ENCODE data around the gene UGGT2. TPM values are rescaled to one million over a fixed set of nuclear protein-coding genes. Genes with fewer than 3 reads are reported as not detected.
"Not testable (repeated sequence)": the region's sequence is repeated elsewhere in the genome, so short reads cannot be mapped to it uniquely, and the experiment has no call there.

Gene UGGT2
- total RNA-seq, 2 experiments from 2014 or later = 0.35 TPM; not detected in 1

DNA sequence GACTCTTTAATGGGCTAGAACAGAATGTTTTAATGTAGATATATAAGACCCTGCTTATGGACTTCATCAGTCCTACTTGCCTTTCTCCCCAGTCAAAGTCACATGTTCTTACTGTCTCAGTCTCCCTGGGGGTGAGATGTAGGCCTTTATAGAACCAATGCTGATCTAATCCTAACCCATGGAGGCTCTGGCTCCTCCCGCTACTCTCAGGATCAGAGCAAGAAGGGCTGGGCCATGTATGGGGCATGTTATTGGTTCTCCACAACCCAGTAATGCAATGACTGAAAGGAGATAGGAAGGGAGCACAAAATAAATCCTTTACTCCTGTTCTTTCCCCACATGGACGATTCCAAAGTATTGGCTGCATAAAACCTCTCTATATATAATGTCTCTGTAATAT lies 82.3 kb downstream of the UGGT2 start:
- no peak for DNase-seq
- no peaks in the 10 kb centered on the region for H3K27me3 Mint-ChIP-seq
- H3K36me3 Mint-ChIP-seq = no peaks in the 10 kb centered on the region

DNA sequence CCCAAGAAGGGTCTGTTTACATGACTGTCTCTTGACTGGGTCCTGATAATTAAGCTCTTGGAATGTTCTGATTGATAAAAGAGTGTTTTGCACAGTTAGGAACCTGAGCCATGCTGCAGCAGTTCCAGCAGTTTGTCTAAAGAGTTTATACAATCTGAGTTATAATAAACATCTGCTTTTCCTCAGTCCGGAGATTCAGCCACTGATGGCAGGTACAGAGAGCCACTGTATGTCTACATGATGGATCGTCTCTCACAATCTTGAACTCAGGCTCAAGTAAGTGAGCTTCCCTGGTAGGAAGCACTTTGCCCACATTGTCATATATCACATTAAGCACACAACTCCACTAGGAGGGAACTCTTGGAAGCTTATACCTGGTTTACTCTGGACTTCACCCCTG lies 84.3 kb downstream of the UGGT2 start:
- Mint-ChIP-seq H3K36me3 (no peaks in the 10 kb centered on the region), H3K27me3 (no peaks in the 10 kb centered on the region)
- CTCF ChIA-PET = no interaction called here

More for the DNA sequence above, 82.3 kb downstream of the UGGT2 start:
- no peak overlapping the region for H3K4me3 Mint-ChIP-seq
- H3K4me1 Mint-ChIP-seq = no peaks in the 10 kb centered on the region
- no peak overlapping the region for H3K27ac Mint-ChIP-seq
- no peaks in the 10 kb centered on the region for H3K9me3 Mint-ChIP-seq (ENCODE audit: low read depth)
- no peak for ATAC-seq
- CTCF ChIA-PET = no interaction called here

DNA sequence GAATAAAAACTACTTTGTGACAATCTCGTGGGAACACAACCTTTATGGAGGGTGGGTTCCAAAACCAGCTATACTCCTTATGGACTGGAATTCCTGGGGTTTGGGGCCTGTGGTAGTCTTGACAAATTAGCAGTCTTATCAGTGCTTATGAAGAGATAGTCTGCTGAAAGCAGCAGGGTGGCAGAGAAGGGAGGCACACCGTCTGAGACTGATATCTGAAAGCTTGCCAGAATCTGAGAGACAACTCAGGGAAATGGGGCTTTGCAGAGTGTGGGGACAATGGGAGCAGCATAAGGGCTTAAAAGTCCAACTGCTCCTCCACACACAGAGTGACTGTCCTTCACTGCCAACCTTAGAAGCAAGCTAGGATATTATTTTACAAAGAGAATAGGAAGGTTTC lies 95.9 kb downstream of the UGGT2 start:
- H3K27ac Mint-ChIP-seq = no peak overlapping the region
- no peaks in the 10 kb centered on the region for H3K36me3 Mint-ChIP-seq
- H3K27me3 Mint-ChIP-seq = no peaks in the 10 kb centered on the region
- peaks cover 10% of the 10 kb centered on the region for H3K9me3 Mint-ChIP-seq (ENCODE audit: low read depth)
- no peak for DNase-seq
- H3K4me3 Mint-ChIP-seq = no peak overlapping the region
- CTCF ChIA-PET = no interaction called here
- no peaks in the 10 kb centered on the region for H3K4me1 Mint-ChIP-seq
- no peak for ATAC-seq

More for the DNA sequence above, 84.3 kb downstream of the UGGT2 start:
- Mint-ChIP-seq H3K4me3 (no peak overlapping the region), H3K9me3 (ENCODE audit: low read depth) (no peaks in the 10 kb centered on the region), H3K4me1 (no peaks in the 10 kb centered on the region), H3K27ac (no peak overlapping the region)
- DNase-seq (no peak), ATAC-seq (no peak)

DNA sequence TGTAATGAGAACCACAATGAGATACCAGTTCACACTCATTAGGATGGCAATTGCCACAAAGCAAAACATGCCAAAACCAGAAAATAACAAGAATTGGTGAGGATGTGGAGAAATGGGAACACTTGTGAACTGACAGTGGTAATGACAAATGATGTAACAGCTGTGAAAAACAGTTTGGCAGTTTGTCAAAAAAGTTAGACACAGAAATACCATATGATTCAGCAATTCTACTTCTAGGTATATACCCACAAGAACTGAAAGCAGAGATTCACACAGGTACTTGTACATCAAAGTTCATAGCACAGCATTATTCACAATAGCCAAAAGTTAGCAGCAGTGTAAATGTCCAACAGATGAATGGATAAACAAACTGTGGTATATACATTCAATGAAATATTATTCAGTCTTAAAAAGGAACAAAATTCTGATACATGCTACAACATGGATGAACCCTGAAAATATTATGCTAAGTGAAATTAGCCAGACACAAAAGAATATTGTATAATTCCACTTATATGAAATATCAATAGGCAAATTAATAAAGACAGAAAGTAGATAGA lies 96.5 kb downstream of the UGGT2 start:
- no peaks in the 10 kb centered on the region for H3K4me1 Mint-ChIP-seq
- no peak for DNase-seq
- ATAC-seq = no peak
- no peak overlapping the region for H3K27ac Mint-ChIP-seq
- H3K4me3 Mint-ChIP-seq = no peak overlapping the region
- H3K9me3 Mint-ChIP-seq (ENCODE audit: low read depth) = peaks cover 10% of the 10 kb centered on the region
- no peaks in the 10 kb centered on the region for H3K36me3 Mint-ChIP-seq
- CTCF ChIA-PET = no interaction called here
- H3K27me3 Mint-ChIP-seq = no peaks in the 10 kb centered on the region

DNA sequence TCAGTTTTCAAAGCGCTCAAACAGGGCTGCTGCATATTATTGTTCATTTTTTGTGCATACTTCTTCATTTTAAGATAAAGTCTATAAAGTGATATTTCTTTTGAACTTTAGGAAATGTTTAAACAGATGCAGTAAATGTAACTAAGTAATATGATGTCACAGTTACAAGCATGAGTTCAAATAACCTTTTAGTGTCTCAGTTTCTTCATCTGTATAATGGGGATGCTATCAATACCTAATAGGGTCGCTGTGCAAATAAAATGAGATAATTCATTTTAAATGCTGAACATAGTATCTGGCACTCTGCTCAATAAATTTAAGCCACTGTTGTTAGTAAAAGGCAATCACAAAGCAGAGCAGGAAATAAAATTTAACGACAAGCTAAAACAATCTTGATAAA lies 97.5 kb downstream of the UGGT2 start:
- Mint-ChIP-seq H3K27me3 (no peaks in the 10 kb centered on the region), H3K27ac (no peak overlapping the region), H3K36me3 (no peaks in the 10 kb centered on the region), H3K4me3 (no peak overlapping the region), H3K9me3 (ENCODE audit: low read depth) (peaks cover 10% of the 10 kb centered on the region), H3K4me1 (no peaks in the 10 kb centered on the region)
- CTCF ChIA-PET = no interaction called here
- ATAC-seq (no peak), DNase-seq (no peak)

DNA sequence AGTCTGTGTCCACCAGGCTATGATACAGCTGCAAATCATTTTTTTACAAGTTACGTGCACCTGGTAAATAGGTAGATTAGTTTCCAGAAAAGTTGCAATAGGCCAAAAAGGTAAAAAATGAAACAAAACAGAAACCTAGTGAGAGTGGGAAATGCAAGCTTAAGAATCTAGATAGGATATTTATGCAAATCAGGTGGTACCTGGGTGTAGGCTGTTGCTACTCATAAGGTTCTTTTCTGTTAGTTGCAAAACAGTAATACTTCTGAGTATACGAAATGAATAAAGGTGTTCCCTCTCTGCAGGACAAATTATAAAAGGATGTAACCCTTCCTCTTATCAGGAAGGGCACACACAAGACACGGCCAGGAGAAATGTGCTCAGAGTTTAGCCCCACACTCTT lies 97.9 kb downstream of the UGGT2 start:
- Mint-ChIP-seq H3K4me3 (no peak overlapping the region), H3K4me1 (no peaks in the 10 kb centered on the region), H3K36me3 (no peaks in the 10 kb centered on the region), H3K27ac (no peak overlapping the region), H3K9me3 (ENCODE audit: low read depth) (peaks cover 8% of the 10 kb centered on the region), H3K27me3 (no peaks in the 10 kb centered on the region)
- ATAC-seq = no peak
- CTCF ChIA-PET = no interaction called here
- DNase-seq = no peak

DNA sequence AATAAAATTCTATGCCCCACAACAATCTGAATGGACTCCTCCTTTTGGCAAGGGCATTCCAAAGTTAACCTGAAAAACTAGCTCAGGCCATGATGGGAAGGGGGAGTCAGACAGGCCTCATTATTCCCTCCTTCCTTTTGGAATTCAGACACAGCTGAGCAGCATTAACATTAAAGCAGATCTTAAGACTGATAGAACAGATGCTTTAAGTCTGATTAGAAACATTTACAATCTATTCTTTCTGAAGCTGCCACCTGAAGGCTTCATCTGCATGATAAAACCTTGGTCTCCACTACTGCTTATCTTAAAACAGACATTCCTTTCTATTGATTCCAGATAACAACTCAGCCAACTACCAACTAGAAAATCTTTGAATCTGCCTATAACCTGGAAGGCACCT lies 98.9 kb downstream of the UGGT2 start:
- ATAC-seq (no peak), DNase-seq (no peak)
- H3K36me3 Mint-ChIP-seq = no peaks in the 10 kb centered on the region
- H3K27ac Mint-ChIP-seq = no peak overlapping the region
- no peaks in the 10 kb centered on the region for H3K4me1 Mint-ChIP-seq
- CTCF ChIA-PET = no interaction called here
- H3K27me3 Mint-ChIP-seq = no peaks in the 10 kb centered on the region
- no peak overlapping the region for H3K4me3 Mint-ChIP-seq
- H3K9me3 Mint-ChIP-seq (ENCODE audit: low read depth) = peaks cover 2% of the 10 kb centered on the region

DNA sequence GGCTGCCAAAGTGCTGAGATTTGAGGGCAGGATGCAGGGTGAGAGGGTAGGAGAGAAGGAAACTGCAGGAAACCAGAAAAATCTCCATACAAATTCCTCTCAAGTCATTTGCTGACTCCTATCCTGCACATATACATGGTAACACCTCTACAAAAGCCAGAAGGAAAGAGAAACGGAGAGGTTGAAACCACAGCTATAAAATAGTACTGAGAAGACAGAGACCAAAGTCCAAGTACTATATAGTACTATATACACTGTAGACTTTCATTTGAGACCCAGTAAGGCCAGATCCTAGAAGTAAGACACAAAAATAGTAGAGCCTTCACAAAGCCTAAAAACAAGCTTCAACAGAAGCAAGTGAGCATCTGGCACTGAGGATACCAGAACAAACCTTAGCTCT lies 103.1 kb downstream of the UGGT2 start:
- no peaks in the 10 kb centered on the region for H3K36me3 Mint-ChIP-seq
- H3K4me3 Mint-ChIP-seq = no peak overlapping the region
- CTCF ChIA-PET = no interaction called here
- DNase-seq (no peak), ATAC-seq (no peak)
- H3K27ac Mint-ChIP-seq = no peak overlapping the region
- no peaks in the 10 kb centered on the region for H3K27me3 Mint-ChIP-seq
- H3K9me3 Mint-ChIP-seq (ENCODE audit: low read depth) = no peaks in the 10 kb centered on the region
- H3K4me1 Mint-ChIP-seq = no peaks in the 10 kb centered on the region

DNA sequence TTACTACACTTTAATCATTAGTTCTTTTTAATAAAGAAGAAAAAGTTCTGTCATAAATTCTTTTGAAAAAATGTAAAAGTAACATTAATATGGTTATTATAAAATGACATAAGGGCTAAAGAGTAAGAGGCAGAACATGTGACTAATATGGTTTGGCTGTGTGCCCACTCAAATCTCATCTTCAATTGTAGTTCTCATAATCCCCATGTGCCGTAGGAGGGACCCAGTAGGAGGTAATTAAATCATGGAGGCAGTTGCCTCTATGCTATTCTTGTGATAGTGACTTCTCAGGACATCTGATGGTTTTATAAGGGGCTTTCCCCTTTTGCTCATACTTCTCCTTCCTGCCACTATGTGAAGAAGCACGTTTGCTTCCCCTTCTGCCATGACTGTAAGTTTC lies 104.5 kb downstream of the UGGT2 start:
- no peaks in the 10 kb centered on the region for H3K27me3 Mint-ChIP-seq
- no peaks in the 10 kb centered on the region for H3K36me3 Mint-ChIP-seq
- no peaks in the 10 kb centered on the region for H3K9me3 Mint-ChIP-seq (ENCODE audit: low read depth)
- ATAC-seq = no peak
- CTCF ChIA-PET = no interaction called here
- H3K4me1 Mint-ChIP-seq = no peaks in the 10 kb centered on the region
- no peak for DNase-seq
- H3K27ac Mint-ChIP-seq = no peak overlapping the region
- H3K4me3 Mint-ChIP-seq = no peak overlapping the region

DNA sequence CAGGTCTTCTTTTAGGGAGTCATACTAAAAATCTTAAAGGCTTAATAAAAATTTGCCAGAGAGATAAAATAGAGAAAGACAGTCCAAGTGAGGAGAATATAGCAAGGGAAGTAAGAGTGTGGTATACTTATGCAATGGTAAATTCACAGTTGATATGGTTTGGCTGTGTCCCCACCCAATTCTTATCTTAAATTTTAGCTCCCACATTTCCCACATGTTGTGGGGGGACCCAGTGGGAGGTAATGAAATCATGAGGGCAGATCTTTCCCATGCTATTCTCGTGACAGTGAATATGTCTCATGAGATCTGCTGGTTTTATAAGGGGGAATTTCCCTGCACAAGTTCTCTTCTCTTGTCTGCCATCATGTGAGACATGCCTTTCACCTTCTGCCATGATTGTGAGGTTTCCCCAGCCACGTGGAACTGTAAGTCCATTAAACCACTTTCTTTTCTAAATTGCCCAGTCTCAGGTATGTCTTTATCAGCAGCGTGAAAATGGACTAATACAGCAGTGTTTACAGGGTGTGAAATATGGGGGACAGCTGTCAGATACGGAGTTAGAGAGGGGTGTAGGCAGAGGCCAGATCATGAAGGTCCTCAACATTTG lies 115.4 kb downstream of the UGGT2 start:
- Mint-ChIP-seq H3K27me3 (no peaks in the 10 kb centered on the region), H3K4me1 (no peaks in the 10 kb centered on the region), H3K27ac (no peak overlapping the region), H3K4me3 (no peak overlapping the region), H3K36me3 (no peaks in the 10 kb centered on the region), H3K9me3 (ENCODE audit: low read depth) (peaks cover 3% of the 10 kb centered on the region)
- DNase-seq = no peak
- no peak for ATAC-seq
- CTCF ChIA-PET = no interaction called here

DNA sequence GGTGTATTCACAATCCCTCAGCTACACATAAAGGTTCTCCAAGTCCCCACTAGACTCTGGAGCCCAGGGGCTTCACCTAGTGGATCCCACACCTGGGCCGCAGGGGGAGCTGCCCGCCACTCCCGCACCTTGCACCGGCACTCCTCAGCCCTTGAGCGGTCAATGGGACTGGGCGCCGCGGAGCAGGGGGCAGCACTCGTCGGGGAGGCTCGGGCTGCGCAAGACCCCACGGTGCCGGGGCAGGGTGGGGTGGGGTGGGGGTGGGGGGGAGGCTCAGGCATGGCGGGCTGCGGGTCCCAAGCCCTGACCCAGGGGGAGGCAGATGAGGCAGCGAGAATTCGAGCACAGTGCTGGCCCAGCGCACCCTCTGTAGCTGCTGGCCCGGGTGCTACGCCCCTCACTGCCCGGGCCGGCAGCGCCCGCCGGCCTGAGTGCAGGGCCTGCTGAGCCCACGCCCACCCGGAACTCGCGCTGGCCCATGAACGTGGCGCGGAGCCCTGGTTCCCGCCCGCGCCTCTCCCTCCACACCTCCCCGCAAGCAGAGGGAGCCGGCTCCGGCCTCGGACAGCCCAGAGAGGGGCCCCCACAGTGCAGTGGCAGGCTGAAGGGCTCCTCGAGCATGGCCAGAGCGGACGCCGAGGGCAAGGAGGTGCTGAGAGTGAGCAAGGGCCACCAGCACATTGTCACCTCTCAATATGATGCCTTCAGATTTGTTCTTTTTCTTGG lies 121.7 kb downstream of the UGGT2 start:
- CTCF ChIA-PET = no interaction called here
- H3K27me3 Mint-ChIP-seq = no peaks in the 10 kb centered on the region
- no peak overlapping the region for H3K4me3 Mint-ChIP-seq
- no peak overlapping the region for H3K27ac Mint-ChIP-seq
- ATAC-seq (no peak), DNase-seq (no peak)
- H3K9me3 Mint-ChIP-seq (ENCODE audit: low read depth) = peaks cover 17% of the 10 kb centered on the region
- H3K4me1 Mint-ChIP-seq = no peaks in the 10 kb centered on the region
- no peaks in the 10 kb centered on the region for H3K36me3 Mint-ChIP-seq

DNA sequence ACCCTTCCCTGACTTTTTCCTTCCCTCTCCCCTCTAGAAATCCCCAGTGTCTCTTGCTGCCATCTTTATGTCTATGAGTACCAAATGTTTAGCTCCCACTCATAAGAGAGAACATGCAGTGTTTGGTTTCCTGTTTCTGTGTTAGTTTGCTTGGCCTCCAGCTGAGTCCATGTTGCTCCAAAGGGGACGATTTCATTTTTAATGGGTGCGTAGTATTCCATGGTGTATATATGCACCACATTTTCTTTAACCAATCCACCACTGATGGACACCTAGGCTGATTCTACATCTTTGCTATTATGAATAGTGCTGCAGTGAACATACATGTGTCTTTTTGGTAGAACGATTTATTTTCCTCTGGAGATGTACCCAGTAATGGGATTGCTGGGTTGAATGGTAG lies 123.8 kb downstream of the UGGT2 start:
- CTCF ChIA-PET = no interaction called here
- H3K4me3 Mint-ChIP-seq = no peak overlapping the region
- no peak for DNase-seq
- no peak overlapping the region for H3K27ac Mint-ChIP-seq
- H3K9me3 Mint-ChIP-seq (ENCODE audit: low read depth) = peaks cover 17% of the 10 kb centered on the region
- H3K4me1 Mint-ChIP-seq = no peaks in the 10 kb centered on the region
- ATAC-seq = no peak
- no peaks in the 10 kb centered on the region for H3K36me3 Mint-ChIP-seq
- H3K27me3 Mint-ChIP-seq = no peaks in the 10 kb centered on the region

DNA sequence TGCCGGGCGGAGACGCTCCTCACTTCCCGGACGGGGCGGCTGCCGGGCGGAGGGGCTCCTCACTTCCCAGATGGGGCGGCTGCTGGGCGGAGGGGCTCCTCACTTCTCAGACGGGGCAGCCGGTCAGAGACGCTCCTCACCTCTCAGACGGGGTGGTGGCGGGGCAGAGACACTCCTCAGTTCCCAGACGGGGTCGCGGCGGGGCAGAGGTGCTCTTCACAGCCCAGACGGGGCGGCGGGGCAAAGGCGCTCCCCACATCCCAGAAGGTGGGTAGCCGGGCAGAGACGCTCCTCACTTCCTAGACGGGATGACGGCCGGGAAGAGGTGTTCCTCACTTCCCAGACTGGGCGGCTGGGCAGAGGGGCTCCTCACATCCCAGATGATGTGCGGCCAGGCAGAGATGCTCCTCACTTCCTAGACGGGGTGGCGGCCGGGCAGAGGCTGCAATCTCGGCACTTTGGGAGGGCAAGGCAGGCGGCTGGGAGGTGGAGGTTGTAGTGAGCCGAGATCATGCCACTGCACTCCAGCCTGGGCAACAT lies 124.8 kb downstream of the UGGT2 start:
- CTCF ChIA-PET, H3K4me1 Mint-ChIP-seq, ATAC-seq, H3K4me3 Mint-ChIP-seq, H3K27ac Mint-ChIP-seq, DNase-seq, H3K36me3 Mint-ChIP-seq, H3K27me3 Mint-ChIP-seq: not testable (repeated sequence)
- H3K9me3 Mint-ChIP-seq (ENCODE audit: low read depth) = peaks cover 14% of the 10 kb centered on the region

DNA sequence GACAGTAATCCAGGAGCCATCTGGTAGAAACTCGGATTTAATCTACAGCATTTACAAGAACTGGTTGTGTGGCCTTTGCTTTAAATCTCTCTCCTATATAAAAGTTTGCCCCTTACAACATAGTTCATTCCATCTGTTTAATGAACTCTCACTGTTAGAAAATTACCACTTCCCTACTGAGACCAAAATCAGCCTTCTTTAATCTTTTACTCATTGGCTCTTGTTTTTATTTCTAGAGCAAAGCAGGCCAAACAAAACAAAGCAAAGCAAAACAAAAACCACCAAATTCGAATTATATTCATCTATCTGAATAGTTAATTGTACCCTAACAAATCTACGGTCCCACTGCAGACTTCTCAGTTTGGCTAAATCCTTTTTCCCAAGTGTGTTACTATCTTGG lies 127.0 kb downstream of the UGGT2 start:
- H3K4me1 Mint-ChIP-seq = no peaks in the 10 kb centered on the region
- no peak overlapping the region for H3K4me3 Mint-ChIP-seq
- H3K36me3 Mint-ChIP-seq = no peaks in the 10 kb centered on the region
- no peak overlapping the region for H3K27ac Mint-ChIP-seq
- DNase-seq (no peak), ATAC-seq (no peak)
- CTCF ChIA-PET = no interaction called here
- H3K27me3 Mint-ChIP-seq = no peaks in the 10 kb centered on the region
- peaks cover 9% of the 10 kb centered on the region for H3K9me3 Mint-ChIP-seq (ENCODE audit: low read depth)
